GM15510 (cell line): ENCODE data around the gene CDH13.

Source experiments
- POLR2A ChIP-seq: IDR thresholded peaks from 3 replicates; pipeline ENCODE4 v1.6.1; 2011; ENCODE audit warnings: borderline replicate concordance; ENCODE audit not compliant: insufficient read length; ENCODE audit errors: extremely low read depth

CDH13 gene

GRCh38 chr16:83843657-83844056 is 1216.9 kb downstream of the CDH13 start:
- no peak for TF ChIP-seq POLR2A

- no peak for TF ChIP-seq POLR2A
Observed at GRCh38 chr16:83845263-83845662, 1218.5 kb downstream of the CDH13 start.

- no peak for TF ChIP-seq POLR2A
Observed at GRCh38 chr16:83847371-83848225, 1220.8 kb downstream of the CDH13 start.

- no peak for TF ChIP-seq POLR2A
Observed at GRCh38 chr16:83849421-83849820, 1222.7 kb downstream of the CDH13 start.
